ENCODE data around the gene CHPF. TPM values are rescaled to one million over a fixed set of nuclear protein-coding genes. Genes with fewer than 3 reads are reported as not detected.
A peak's percentile ranks its signal among the peaks of the same experiment; 100 is the strongest.

CHPF gene
- polyA plus RNA-seq, 10 donors = 34.4 to 75.8 (median 44.8) TPM

DNA sequence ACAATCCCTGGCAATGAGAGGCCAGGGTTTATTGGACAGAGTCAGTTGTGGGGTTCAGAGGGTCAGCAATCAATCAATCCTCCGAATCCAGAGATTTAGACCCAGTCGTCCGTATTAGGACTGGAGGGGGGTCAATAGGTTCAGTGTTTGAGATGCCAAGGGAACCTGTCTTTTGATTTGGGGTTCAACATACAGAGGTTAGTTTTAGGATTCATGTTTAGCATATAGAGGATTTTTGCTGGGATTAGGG lies 44.6 kb downstream of the CHPF start:
- no peak for DNase-seq

DNA sequence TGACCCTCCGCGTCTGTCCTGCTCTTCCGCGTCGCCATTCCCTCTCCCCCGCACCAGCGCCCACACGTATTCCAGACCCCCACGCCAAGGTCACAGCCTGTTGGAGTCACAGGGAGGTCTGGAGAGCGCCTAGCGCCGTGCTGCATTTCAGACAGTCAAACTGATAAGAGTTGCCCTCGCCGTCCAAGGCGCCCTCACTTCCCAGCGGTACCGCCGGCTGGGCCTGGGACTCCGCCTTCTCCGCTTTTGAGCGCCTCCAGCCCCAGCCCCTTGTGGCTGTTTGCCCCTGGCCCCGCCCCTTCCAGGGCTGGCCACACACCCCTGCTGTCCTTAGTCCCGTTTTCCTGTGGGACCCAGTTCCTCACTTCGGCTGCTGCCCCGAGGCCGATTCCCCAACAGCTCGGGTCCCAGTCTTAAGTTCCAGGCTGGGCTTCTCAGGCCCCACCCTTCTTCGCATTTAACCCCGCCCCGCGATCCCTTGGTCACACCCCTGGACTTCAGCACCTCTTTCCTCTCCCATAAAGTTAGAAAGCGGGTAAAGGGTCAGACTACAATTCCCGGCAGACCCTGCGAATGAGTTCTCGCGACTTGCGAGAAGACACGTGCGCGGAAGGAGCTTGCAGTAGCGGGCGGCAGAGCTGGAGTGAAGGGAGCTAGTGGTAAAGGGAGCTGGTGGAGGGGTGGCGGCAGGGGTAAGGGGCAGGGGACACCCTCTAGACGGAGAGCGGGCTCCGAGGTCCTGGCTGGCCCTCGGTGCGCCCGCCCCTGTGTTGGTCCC lies 45.1 kb downstream of the CHPF start, which contains the start of gene GMPPA:
Gene GMPPA (plus strand): TSS at position 612 of the 778 bp plus-strand sequence. CDS start 1,085 bp downstream, outside the sequence.
- DNase-seq = peak; percentile 99

DNA sequence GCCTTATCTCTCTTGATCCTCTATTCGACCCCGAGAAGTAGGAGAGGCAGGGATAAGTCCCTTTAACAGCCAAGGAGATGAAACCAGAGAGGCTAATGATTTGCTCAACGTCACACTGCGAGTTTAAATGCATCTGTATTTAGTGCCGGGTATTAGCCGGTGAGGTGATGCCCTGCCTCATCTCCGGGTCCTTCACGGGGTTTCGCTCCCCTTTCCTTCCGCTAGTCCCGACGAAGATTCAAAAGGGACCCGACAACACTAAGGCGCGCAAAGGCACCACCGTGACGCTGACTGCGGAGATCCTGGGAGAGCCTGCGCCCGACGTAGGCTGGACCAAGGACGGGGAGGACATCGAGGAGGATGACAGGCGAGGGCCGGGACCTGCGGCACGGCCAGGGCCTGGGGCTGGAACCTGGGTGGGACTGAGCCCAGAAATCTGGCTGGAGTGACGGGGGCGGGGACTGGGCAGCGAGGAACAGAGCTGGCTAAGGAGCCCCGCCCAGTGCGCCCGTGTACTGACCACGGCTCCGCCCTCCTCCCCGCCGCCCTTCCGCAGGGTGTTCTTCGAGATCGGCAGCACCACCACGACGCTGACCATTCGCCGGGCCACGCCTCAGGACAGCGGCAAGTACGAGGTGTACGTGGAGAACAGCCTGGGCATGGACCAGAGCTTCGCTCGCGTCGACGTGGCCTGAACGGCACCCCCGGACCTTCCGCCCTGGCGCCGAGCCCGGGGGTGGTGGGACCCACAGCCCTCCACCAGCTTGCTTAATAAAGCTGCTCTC lies 45.9 kb downstream of the CHPF start:
- peak; percentile 68 to 93 (median 83) for DNase-seq

DNA sequence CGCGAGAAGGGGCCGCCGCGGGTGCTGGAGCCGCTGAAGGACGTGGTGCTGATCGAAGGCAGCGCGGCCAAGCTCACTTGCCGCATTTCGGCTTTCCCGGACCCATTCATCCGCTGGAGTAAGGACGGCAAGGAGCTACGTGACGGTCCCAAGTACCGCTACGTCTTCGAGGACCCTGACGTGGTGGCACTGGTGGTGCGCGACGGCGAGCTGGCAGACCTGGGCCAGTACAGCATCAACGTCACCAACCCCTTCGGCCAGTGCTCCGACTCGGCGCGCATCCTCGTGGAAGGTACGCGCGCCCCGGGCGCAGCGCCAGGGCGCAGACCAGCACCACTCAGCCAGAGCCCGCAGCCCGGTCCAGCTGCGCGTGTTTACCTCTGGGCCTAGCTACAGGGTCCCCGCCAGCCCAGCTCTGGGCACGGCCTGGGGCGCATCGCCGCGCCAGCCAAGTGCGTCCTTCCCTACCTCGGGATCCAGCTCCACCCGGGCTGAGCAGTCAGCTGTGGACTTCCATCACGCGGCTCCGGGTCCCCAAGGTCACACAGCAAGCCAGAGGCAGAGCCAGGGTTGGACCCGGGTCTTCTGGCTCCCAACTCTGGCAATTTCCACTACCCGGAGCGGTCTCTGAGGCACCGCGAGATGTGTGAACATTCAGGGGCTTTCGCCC lies 46.6 kb downstream of the CHPF start:
- DNase-seq = peak in 1 of 3 donors; percentile 79

DNA sequence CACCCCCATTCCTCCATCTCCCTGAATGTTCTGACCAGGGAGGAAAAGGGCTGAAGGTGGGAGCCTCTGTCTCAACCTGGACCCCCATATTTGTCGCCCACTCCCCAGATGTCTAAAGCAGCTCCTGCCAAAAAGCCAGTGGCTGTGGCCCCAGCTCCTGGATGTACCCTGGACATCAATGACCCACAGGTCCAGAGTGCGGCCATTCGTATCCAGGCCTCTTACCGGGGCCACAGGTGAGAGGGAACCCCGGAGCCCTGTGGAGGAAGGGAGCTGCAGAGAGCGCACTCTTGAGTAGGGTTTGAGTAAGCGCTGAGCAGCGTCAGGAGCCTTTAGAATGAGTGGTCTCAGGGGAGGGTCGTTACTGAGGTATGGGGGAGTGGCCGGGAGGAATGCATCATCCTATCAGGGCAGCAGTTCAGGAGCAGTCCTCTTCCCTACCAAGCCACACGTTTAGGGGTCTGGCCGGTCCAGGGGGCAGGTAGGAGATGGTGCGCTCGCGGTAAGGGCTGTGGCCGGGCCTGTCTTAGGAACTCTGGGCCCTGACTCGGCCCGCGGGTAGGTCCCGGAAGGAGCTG lies 47.3 kb downstream of the CHPF start:
- no peak for DNase-seq

DNA sequence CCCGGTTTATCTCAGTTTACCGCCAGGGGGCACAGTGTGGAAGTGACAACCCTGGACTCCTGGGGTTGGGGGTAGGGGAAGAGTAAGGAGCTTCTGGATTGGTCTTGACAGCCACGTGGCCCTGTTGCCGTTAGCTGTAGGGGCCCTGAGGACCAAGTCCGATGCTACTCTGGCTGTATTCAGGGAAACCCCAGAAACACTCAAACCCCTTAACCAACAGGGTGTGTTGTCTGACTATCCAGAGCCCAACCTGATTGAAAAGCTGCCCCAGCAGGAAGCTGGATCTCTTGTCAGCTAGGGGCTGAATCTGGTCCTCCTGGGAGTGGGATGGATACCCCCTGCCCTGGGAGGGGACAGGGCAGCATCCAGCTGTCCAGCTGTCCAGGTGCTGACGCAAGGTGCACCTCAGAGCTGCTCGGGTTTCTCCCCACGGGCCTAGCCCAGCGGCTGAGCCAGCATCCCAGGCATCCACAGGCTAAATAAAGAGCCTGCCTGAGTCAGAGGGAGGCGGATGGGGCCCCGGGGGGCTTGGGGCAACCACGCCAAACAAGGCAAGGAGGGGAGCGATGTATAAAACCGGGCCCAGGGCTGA lies 48.0 kb downstream of the CHPF start:
- peak; percentile 62 to 77 (median 64) for DNase-seq

DNA sequence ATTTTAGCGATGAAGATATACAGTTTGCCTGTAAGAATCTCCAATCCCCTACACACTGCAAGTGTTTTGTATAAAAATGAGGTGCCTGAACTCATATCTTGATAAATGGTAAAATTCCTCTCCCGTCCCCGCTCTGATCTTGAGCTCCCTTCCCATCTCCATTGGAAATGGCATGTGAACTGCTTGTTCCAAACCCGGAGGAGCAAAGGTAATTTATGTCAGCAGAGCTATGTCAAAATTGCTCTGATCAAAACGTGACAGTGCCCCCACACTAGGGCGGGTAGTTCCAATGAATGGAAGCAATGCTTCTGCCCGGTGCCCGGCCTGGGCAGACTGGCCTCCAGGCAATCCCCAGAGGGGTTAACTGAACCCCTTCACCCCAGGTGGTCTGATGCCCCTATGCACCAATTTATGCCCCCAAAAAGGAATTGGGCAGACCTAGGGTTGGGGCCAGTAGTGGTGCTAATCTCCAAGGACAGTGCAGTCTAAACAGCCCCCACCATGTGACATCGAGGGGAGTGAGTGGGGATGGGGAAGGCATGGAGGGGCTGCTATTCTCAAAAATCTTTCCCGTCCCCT lies 48.6 kb downstream of the CHPF start:
- DNase-seq = no peak

DNA sequence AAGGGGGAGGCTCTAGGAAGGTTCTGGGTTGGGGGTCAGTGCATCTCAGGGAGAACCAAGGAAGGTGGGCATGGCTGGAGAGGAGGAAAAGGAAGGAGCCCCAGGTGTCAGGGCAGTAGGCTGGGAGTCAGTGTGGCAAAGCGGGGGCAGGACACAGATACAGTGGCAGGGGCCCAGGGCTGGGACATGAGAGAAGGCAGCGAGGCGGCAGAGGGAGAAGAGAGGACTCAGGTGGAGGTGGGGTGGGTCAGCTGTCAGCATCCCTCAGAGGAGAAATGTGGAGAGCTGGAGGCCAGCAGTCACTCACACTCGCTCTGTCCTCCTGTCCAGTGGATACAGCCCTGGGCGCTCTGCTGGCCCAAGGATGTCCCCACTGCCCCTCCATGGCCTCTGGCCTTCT lies 50.5 kb downstream of the CHPF start:
- DNase-seq = no peak

DNA sequence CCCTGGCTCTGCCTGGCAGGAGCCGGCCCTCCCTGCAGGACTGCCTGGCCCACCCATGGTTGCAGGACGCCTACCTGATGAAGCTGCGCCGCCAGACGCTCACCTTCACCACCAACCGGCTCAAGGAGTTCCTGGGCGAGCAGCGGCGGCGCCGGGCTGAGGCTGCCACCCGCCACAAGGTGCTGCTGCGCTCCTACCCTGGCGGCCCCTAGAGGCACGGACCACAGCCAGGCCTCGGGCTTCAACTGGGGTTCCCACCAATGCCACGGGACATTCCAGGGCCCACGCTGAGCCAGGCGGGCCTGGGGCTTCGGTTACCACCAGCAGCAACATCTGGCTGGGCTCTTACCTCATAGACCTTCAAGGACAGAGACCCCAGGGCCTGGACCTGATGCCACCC lies 51.0 kb downstream of the CHPF start:
- DNase-seq = no peak

DNA sequence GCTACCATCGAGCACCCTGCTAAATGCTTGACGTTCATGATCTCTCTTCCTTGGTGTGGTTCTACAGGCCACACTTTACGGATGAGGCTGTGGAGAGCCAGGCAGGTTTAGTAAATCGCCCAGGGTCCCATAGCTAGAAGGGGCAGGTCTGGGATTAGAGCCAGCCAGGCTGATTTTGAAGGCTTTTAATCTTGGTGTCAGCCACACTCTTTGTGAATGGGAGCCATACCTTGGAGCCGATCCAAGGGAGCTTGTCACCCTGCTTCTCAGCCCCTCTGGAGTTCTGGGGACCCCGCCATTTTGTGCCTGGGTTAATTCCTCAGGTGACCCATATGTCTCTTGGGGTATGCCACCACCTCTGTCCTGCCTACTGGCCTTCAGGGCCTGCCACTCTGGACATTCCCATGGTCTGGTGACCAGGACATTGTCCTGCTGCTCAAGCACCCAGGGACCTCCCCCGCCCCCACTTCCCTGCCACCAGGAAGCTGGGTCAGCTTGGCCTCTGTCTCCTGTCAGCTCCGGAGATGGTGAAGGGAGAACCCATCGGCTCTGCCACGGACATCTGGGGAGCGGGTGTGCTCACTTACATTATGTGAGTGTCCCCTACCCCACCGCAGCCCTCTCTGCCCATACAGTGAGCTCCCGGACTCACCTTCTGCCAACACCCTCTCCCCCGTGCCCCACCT lies 52.2 kb downstream of the CHPF start:
- no peak for DNase-seq

DNA sequence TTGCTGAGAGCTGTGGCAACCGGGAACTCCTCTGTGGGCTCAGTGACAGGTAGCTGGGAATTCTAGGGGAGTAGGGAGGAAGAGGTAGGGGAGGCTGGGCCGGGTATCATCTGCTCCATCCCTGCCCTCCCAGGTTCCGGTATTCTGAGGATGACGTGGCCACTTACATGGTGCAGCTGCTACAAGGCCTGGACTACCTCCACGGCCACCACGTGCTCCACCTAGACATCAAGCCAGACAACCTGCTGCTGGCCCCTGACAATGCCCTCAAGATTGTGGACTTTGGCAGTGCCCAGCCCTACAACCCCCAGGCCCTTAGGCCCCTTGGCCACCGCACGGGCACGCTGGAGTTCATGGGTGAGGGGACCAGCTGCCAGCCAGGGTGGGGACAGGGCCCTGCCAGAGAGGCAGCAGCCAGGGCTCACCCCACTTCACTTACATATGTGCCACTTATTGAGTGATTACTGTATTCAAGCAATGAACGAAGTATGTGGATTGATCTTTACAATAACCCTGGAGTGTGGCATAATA lies 52.9 kb downstream of the CHPF start:
- no peak for DNase-seq

DNA sequence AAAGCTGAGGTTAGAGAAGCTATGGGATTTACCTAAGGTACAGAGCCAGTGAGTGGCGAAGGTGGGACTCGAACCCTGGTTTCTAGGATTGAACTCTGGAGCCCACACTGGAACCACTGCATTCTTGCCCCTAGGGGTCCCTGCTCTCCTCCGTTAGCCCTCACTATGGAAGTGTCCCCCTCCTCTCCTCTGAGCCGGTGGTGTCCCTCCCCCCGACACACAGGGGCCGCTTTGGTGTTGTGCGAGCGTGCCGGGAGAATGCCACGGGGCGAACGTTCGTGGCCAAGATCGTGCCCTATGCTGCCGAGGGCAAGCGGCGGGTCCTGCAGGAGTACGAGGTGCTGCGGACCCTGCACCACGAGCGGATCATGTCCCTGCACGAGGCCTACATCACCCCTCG lies 53.4 kb downstream of the CHPF start:
- DNase-seq = no peak

DNA sequence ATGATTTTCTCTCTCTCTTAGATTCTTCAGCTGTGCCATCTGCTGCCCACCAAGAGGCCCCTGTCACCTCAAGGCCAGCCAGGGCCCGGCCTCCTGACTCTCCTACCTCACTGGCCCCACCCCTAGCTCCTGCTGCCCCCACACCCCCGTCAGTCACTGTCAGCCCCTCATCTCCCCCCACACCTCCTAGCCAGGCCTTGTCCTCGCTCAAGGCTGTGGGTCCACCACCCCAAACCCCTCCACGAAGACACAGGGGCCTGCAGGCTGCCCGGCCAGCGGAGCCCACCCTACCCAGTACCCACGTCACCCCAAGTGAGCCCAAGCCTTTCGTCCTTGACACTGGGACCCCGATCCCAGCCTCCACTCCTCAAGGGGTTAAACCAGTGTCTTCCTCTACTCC lies 54.3 kb downstream of the CHPF start:
- no peak for DNase-seq

Other genes starting within 250 kb of the CHPF start
- under 1 TPM in 6 of 10 donors, not detected in 4; 0.15 to 0.75 (median 0.49) TPM for gene PTPRN, start 234.4 kb downstream of the CHPF start, polyA plus RNA-seq (ENCODE audit: insufficient read length in 10 of 10)
- gene RESP18, start 211.1 kb downstream of the CHPF start, polyA plus RNA-seq (ENCODE audit: insufficient read length in 10 of 10) = not detected
- 10 to 100 TPM; 26.4 to 45.4 (median 36.6) TPM for gene DNPEP, start 155.9 kb downstream of the CHPF start, polyA plus RNA-seq (ENCODE audit: insufficient read length in 10 of 10)
- gene DES, start 125.4 kb downstream of the CHPF start, polyA plus RNA-seq (ENCODE audit: insufficient read length in 10 of 10) = 1,000 to 10,000 TPM; 1,880 to 4,907 (median 4,107) TPM
- 100 to 1,000 TPM in 9 of 10 donors, 10 to 100 TPM in 1; 63.9 to 179 (median 138) TPM for gene SPEG, start 109.0 kb downstream of the CHPF start, polyA plus RNA-seq (ENCODE audit: insufficient read length in 10 of 10)
- gene GMPPA, start 44.9 kb downstream of the CHPF start, polyA plus RNA-seq (ENCODE audit: insufficient read length in 10 of 10) = 10 to 100 TPM; 21.7 to 29.9 (median 24.9) TPM
- under 1 TPM; 0.15 to 0.70 (median 0.34) TPM for gene ASIC4, start 29.3 kb downstream of the CHPF start, polyA plus RNA-seq (ENCODE audit: insufficient read length in 10 of 10)
- 1 to 10 TPM; 1.6 to 3.1 (median 2.3) TPM for gene TMEM198, start 219 bp upstream of the CHPF start, polyA plus RNA-seq (ENCODE audit: insufficient read length in 10 of 10)
- gene OBSL1, start 27.7 kb upstream of the CHPF start, polyA plus RNA-seq (ENCODE audit: insufficient read length in 10 of 10) = 100 to 1,000 TPM in 9 of 10 donors, 10 to 100 TPM in 1; 94.0 to 139 (median 117) TPM
- gene INHA, start 28.5 kb upstream of the CHPF start, polyA plus RNA-seq (ENCODE audit: insufficient read length in 10 of 10) = 1 to 10 TPM in 2 of 10 donors, under 1 TPM in 8; 0.16 to 1.5 (median 0.57) TPM
- 10 to 100 TPM in 9 of 10 donors, 1 to 10 TPM in 1; 9.4 to 26.5 (median 14.4) TPM for gene STK11IP, start 54.0 kb upstream of the CHPF start, polyA plus RNA-seq (ENCODE audit: insufficient read length in 10 of 10)
- gene SLC4A3, start 83.8 kb upstream of the CHPF start, polyA plus RNA-seq (ENCODE audit: insufficient read length in 10 of 10) = 10 to 100 TPM in 2 of 10 donors, 1 to 10 TPM in 8; 5.6 to 11.7 (median 7.3) TPM